ENCODE results near the gene PCDHGB5.
"Not testable (repeated sequence)": the region's sequence is repeated elsewhere in the genome, so short reads cannot be mapped to it uniquely, and the experiment has no call there.

PCDHGB5 gene

DNA sequence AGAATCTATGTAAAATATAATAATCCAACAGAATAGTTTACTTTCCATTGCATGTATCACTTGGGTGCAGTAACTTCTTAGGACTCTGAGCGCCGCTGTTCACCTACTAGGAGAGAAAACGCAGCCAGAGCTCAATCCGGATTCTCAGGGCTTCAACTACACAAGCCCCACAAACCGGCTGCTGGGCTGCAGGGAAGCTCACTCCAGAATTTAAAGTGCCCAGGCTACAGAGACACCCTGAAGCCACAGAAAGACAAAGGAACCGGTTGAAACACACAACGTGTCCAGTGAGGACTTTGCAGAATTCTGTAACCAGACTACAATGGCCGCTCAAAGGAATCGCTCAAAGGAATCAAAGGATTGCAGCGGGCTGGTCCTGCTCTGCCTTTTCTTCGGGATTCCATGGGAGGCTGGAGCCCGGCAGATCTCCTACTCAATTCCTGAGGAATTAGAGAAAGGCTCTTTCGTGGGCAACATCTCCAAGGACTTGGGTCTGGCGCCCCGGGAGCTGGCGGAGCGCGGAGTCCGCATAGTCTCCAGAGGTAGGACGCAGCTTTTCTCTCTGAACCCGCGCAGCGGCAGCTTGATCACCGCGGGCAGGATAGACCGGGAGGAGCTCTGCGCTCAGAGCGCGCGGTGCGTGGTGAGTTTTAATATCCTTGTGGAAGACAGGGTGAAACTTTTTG, 15.2 kb downstream of the PCDHGB5 start, which contains the start of gene PCDHGA10:
PCDHGA10 (plus strand) TSS at position 134 of the 686 bp plus-strand sequence; CDS start at position 323, 189 bp downstream.
- peak; percentile 40 for DNase-seq (ENCODE audit: low read depth)

GRCh38 chr5:141413540-141414069, 15.9 kb downstream of the PCDHGB5 start:
- no peak for DNase-seq (ENCODE audit: low read depth)

GRCh38 chr5:141414548-141415274, 17.0 kb downstream of the PCDHGB5 start:
- DNase-seq (ENCODE audit: low read depth): not testable (repeated sequence)

GRCh38 chr5:141415275-141415618, 17.5 kb downstream of the PCDHGB5 start:
- not testable (repeated sequence) for DNase-seq (ENCODE audit: low read depth)

GRCh38 chr5:141417494-141418172, 19.9 kb downstream of the PCDHGB5 start, which contains the start of gene PCDHGB7:
TSS of gene PCDHGB7 (plus strand) at chr5:141417677. CDS start at chr5:141417860, 183 bp downstream.
- peak; percentile 59 for DNase-seq (ENCODE audit: low read depth)

GRCh38 chr5:141419074-141419880, 21.5 kb downstream of the PCDHGB5 start:
- DNase-seq (ENCODE audit: low read depth): no peak

DNA sequence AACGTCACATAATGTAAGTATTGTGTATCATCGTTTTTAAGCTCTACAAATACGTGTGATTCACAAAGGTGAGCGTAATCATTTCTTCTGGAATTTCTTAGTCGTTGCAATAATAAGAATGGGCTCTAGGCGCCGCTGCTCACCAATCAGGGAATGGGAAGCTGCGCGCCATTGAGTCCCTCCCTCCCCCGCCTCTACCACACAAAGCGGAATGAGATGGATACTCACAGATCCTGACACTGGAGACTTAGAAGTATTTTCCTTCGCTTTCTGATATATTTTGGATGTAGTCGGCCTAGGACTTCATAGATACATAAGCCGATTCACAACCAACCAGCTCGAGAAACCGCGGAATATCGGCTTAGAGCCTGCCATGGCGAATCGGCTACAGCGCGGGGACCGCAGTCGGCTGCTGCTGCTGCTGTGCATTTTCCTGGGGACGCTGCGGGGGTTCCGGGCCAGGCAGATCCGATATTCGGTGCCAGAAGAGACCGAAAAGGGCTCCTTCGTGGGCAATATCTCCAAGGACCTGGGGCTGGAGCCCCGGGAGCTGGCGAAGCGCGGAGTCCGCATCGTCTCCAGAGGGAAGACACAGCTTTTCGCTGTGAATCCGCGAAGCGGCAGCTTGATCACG, 23.2 kb downstream of the PCDHGB5 start, which contains the start of gene PCDHGA11:
PCDHGA11 (plus strand) TSS at position 197 of the 634 bp plus-strand sequence; CDS start at position 374, 177 bp downstream.
- DNase-seq (ENCODE audit: low read depth): peak; percentile 37

DNA sequence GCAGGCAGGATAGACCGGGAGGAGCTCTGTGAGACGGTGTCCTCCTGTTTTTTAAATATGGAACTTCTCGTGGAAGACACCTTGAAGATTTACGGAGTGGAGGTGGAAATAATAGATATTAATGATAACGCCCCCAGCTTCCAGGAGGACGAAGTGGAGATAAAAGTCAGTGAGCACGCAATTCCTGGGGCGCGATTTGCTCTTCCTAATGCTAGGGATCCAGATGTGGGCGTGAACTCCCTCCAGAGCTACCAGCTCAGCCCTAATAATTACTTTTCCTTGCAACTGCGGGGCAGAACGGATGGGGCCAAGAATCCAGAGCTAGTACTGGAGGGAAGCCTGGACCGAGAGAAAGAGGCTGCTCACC, 23.7 kb downstream of the PCDHGB5 start:
- DNase-seq (ENCODE audit: low read depth): no peak

DNA sequence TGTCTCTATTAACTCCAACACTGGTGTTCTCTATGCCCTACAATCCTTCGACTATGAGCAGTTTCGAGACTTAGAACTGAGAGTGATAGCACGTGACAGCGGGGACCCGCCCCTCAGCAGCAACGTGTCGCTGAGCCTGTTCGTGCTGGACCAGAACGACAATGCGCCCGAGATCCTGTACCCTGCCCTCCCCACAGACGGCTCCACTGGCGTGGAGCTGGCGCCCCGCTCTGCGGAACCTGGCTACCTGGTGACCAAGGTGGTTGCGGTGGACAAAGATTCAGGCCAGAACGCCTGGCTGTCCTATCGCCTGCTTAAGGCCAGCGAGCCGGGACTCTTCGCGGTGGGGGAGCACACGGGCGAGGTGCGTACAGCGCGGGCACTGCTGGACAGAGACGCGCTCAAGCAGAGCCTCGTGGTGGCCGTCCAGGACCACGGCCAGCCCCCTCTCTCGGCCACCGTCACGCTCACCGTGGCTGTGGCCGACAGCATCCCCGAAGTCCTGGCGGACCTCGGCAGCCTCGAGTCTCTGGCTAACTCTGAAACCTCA, 25.1 kb downstream of the PCDHGB5 start:
- no peak for DNase-seq (ENCODE audit: low read depth)

DNA sequence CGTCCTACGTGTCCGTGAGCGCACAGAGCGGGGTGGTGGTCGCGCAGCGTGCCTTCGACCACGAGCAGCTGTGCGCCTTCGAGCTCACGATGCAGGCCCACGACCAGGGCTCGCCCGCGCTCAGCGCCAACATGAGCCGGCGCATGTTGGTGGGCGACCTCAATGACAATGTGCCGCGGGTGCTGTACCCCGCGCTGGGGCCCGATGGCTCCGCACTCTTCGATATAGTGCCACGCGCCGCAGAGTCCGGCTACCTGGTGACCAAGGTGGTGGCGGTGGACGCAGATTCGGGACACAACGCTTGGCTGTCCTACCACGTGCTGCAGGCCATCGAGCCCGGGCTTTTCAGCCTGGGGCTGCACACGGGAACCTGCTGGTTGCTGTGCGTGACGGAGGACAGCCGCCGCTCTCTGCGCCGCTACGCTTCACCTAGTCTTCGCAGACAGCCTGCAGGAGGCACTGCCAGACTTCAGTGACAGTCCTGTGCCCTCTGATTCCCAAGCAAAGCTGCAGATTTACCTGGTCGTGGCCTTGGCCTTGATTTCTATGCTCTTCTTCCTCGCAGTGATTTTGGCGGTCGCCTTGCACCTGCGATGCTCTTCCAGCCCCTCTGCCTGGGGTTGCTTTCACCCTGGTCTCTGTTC, 30.2 kb downstream of the PCDHGB5 start:
- DNase-seq (ENCODE audit: low read depth): no peak

GRCh38 chr5:141430332-141431113, 32.8 kb downstream of the PCDHGB5 start, which contains the start of gene PCDHGA12:
TSS of gene PCDHGA12 (plus strand) at chr5:141430507. CDS start at chr5:141430760, 253 bp downstream.
- DNase-seq (ENCODE audit: low read depth): no peak

- no peak for DNase-seq (ENCODE audit: low read depth)
Measured at GRCh38 chr5:141431286-141431685, 33.5 kb downstream of the PCDHGB5 start.

DNA sequence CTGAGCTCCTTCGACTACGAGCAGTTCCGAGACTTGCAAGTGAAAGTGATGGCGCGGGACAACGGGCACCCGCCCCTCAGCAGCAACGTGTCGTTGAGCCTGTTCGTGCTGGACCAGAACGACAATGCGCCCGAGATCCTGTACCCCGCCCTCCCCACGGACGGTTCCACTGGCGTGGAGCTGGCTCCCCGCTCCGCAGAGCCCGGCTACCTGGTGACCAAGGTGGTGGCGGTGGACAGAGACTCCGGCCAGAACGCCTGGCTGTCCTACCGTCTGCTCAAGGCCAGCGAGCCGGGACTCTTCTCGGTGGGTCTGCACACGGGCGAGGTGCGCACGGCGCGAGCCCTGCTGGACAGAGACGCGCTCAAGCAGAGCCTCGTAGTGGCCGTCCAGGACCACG, 34.6 kb downstream of the PCDHGB5 start:
- not testable (repeated sequence) for DNase-seq (ENCODE audit: low read depth)

DNA sequence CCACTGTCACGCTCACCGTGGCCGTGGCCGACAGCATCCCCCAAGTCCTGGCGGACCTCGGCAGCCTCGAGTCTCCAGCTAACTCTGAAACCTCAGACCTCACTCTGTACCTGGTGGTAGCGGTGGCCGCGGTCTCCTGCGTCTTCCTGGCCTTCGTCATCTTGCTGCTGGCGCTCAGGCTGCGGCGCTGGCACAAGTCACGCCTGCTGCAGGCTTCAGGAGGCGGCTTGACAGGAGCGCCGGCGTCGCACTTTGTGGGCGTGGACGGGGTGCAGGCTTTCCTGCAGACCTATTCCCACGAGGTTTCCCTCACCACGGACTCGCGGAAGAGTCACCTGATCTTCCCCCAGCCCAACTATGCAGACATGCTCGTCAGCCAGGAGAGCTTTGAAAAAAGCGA, 35.0 kb downstream of the PCDHGB5 start:
- DNase-seq (ENCODE audit: low read depth): not testable (repeated sequence)

- DNase-seq (ENCODE audit: low read depth): no peak
Measured at GRCh38 chr5:141434006-141434405, 36.3 kb downstream of the PCDHGB5 start.

GRCh38 chr5:141437221-141437620, 39.5 kb downstream of the PCDHGB5 start:
- DNase-seq (ENCODE audit: low read depth): no peak

- DNase-seq (ENCODE audit: low read depth): no peak
Measured at GRCh38 chr5:141439411-141440141, 41.8 kb downstream of the PCDHGB5 start.

DNA sequence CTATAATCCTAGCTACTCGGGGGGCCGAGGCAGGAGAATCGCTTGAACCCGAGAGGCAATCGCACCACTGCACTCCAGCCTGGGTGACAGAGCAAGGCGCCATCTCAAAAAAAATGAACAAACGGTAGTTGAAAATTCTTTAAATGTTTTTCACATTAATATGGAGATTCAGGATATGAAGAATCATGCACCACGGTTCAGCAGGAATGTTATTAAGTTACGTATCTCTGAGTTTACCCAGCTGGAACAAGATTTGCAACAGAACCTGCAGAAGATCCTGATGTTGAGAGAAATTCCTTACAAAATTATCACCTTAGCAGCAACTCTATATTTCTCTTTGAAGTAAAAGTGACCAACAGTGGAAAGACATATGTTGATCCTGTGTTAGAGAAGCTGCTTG, 42.6 kb downstream of the PCDHGB5 start:
- no peak for DNase-seq (ENCODE audit: low read depth)
